ENCODE results near the gene COL15A1. TPM values are rescaled to one million over a fixed set of nuclear protein-coding genes. Genes with fewer than 3 reads are reported as not detected.

COL15A1 gene
- total RNA-seq, 1 donor from 2014 or later, result 15.0 TPM

DNA sequence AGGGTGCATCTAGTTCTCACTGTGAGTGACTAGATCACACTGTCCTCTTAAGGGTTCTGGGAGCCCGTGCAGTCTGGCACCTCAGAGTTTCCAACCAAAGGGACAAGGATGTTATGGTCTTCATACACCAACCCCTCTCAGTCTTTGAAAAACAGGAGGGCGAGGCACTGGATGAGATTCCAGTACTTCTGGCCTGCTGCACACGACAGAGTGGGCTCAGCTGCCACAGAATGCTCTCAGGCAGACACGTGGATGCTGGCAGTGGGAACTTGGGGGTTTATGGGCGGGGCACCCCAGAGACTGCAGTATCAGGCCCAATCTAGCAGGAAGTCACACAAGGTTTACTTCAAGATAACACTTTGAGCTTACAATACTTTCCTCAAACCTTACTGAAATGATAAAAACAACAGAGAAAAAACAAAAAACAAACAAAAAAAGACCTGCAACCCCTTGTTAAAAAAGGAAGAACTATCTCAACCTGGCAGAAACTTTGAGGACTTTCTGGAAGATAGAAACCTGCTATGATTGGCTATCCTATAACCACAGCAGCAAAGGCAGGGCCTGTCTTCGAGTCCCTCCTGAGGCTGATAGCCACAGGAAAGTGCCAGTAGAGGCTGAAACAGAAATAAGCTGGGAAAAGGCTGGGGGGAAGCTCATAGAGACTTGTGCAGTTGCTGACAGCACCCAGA is 132.9 kb downstream of the COL15A1 start:
- DNase-seq (ENCODE audit: extremely low spot score in 2 of 2), result peak in 1 of 2 donors; percentile 54
- H3K4me1 ChIP-seq, result peaks cover 8% of the 10 kb centered on the region
- H3K27ac ChIP-seq, result no peak overlapping the region
- intact Hi-C loops (cut with DNase I), result no loop called here
- H3K9me3 ChIP-seq, result no peaks in the 10 kb centered on the region
- TF ChIP-seq POLR2AphosphoS5 (IDR thresholded peaks at IDR 0.05; ENCODE audit: insufficient read depth in 1 of 2, low read depth in 1 of 2), result no peak
- no peaks in the 10 kb centered on the region for H3K27me3 ChIP-seq
- H3K36me3 ChIP-seq, result no peaks in the 10 kb centered on the region
- no peak overlapping the region for H3K4me3 ChIP-seq

DNA sequence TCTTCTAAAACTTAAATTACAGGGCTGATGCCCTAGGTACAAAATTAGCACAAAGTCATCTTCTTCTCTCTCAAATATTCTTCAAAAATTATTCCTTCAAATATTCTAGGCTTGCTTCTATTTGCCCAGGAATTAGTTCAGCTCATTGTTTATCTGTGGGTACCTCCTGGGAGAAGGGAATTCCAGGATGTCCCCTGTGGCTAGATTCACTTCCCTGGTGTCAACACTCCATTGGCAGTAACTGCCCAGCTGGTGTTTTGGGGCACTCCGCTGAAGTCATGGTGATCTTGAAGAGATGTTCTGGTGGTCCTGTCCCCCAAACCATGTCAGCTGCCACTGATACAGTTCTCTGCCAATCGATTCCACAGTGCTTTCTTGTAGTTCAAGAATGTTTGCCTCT is 135.0 kb downstream of the COL15A1 start:
- Histone ChIP-seq H3K27ac (no peak overlapping the region), H3K4me1 (peaks cover 8% of the 10 kb centered on the region), H3K36me3 (no peaks in the 10 kb centered on the region), H3K4me3 (no peak overlapping the region), H3K27me3 (no peaks in the 10 kb centered on the region), H3K9me3 (no peaks in the 10 kb centered on the region)
- TF ChIP-seq POLR2A (IDR thresholded peaks at IDR 0.05), result no peak
- TF ChIP-seq POLR2AphosphoS5 (IDR thresholded peaks at IDR 0.05; ENCODE audit: insufficient read depth in 1 of 2, low read depth in 1 of 2), result no peak
- TF ChIP-seq, protein P1, sequence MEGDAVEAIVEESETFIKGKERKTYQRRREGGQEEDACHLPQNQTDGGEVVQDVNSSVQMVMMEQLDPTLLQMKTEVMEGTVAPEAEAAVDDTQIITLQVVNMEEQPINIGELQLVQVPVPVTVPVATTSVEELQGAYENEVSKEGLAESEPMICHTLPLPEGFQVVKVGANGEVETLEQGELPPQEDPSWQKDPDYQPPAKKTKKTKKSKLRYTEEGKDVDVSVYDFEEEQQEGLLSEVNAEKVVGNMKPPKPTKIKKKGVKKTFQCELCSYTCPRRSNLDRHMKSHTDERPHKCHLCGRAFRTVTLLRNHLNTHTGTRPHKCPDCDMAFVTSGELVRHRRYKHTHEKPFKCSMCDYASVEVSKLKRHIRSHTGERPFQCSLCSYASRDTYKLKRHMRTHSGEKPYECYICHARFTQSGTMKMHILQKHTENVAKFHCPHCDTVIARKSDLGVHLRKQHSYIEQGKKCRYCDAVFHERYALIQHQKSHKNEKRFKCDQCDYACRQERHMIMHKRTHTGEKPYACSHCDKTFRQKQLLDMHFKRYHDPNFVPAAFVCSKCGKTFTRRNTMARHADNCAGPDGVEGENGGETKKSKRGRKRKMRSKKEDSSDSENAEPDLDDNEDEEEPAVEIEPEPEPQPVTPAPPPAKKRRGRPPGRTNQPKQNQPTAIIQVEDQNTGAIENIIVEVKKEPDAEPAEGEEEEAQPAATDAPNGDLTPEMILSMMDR (IDR thresholded peaks at IDR 0.05), result no peak
- peak in 1 of 2 donors; percentile 82 for DNase-seq (ENCODE audit: extremely low spot score in 2 of 2)
- intact Hi-C loops (cut with DNase I), result no loop called here

DNA sequence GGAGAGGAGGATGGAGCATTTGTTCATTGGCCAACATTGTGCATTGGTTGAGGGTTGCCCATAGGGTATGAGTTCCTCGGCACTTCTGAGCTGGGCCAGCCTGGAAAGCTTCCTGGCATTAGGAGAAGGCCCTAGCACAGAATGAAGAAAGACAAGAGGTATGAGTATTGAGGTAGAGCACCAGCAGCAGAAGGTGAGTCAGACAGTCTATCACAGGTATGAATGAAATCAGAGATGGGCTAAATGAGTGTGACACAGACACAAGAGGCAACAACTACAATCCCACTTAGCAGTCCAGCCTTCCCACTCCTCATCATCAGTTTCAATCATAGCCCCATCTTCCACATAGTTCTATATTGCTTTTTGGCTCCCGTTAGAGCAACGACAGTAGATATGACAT is 135.8 kb downstream of the COL15A1 start:
- H3K4me3 ChIP-seq, result no peak overlapping the region
- no peaks in the 10 kb centered on the region for H3K36me3 ChIP-seq
- DNase-seq (ENCODE audit: extremely low spot score in 2 of 2), result peak in 1 of 2 donors; percentile 65
- no peak overlapping the region for H3K27ac ChIP-seq
- H3K9me3 ChIP-seq, result no peaks in the 10 kb centered on the region
- peaks cover 14% of the 10 kb centered on the region for H3K4me1 ChIP-seq
- TF ChIP-seq, protein P1 (IDR thresholded peaks at IDR 0.05), result no peak
- TF ChIP-seq POLR2AphosphoS5 (IDR thresholded peaks at IDR 0.05; ENCODE audit: insufficient read depth in 1 of 2, low read depth in 1 of 2), result no peak
- no peak for TF ChIP-seq POLR2A (IDR thresholded peaks at IDR 0.05)
- intact Hi-C loops (cut with DNase I), result no loop called here
- H3K27me3 ChIP-seq, result no peaks in the 10 kb centered on the region

DNA sequence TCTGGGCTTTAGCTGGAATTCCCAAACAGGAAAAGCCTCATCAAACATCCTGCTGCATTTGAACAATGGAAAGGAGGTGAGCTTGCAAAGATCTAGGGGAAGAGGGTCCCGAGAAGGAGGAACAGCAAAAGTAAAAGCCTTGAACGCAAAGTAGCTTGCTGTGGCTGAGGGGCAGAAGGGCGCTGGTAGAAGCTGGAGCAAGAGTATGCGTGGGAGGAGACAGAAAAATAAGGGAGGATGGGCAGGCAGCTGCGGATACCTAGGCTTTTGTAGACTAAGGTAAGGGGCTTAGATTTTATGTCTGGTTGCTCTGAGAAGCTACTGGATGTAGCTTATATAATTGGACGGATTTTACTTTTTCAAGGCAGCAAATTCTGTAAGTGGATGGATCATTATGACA is 139.3 kb downstream of the COL15A1 start:
- peak in 1 of 2 donors; percentile 42 for DNase-seq (ENCODE audit: extremely low spot score in 2 of 2)
- TF ChIP-seq POLR2A (IDR thresholded peaks at IDR 0.05) (no peak), POLR2AphosphoS5 (IDR thresholded peaks at IDR 0.05; ENCODE audit: insufficient read depth in 1 of 2, low read depth in 1 of 2) (no peak)
- TF ChIP-seq, protein P1 (IDR thresholded peaks at IDR 0.05), result no peak
- Histone ChIP-seq H3K27ac (no peak overlapping the region), H3K4me1 (peaks cover 30% of the 10 kb centered on the region), H3K27me3 (no peaks in the 10 kb centered on the region), H3K9me3 (no peaks in the 10 kb centered on the region), H3K4me3 (no peak overlapping the region), H3K36me3 (no peaks in the 10 kb centered on the region)
- intact Hi-C loops (cut with DNase I), result no loop called here

DNA sequence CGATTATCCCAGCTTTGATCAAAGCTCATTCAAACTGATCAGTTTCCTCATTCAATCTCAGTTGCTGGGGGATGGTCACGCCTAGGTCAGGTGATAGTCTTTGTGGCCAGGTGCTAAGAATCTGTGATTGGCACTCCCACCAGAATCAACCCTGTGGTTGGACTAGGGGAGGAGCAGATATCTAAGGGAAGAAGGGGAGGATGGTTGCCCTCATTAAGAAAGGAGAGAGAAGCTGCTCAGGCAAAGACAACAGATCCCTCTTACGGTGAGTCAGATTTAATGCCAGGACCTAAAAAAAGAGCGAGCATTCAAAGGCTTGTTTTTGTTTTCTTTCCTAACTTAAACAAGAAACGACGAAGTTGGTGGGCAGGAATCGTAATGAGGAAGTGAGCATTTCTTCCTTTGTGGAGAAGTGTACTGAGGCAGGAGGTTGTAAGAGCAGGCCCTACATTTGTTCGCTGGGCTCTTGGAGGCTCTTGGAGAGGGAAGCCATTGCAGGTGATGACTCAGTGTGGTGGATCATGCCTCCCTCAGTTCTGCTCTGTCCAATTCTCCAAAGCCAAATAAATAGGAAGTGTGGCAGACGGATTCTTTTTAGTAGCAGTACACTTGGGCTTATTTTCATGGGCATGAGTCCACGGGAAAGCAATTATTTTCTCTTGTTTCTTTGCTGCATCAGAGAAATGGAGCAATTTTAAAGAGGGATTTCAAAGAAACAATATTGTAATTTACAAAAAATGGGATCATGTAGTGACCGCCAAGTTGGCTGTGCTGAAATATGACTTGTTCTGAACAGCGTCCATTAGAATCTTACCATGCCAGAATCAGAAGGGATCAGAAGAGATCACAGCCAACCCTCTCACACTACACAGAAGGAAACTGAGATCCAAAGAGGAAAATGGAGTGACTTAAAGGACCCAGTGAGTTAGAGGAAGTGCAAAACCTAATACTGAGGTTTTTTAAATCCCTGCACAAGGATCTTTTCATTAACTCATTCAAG is 142.5 kb downstream of the COL15A1 start:
- peak overlapping the region; percentile 65 for H3K27ac ChIP-seq
- no peaks in the 10 kb centered on the region for H3K36me3 ChIP-seq
- TF ChIP-seq POLR2AphosphoS5 (IDR thresholded peaks at IDR 0.05; ENCODE audit: insufficient read depth in 1 of 2, low read depth in 1 of 2) (no peak), POLR2A (IDR thresholded peaks at IDR 0.05) (no peak)
- TF ChIP-seq, protein P1 (IDR thresholded peaks at IDR 0.05), result no peak
- H3K4me1 ChIP-seq, result peaks cover 30% of the 10 kb centered on the region
- H3K9me3 ChIP-seq, result no peaks in the 10 kb centered on the region
- H3K4me3 ChIP-seq, result no peak overlapping the region
- no peak for DNase-seq (ENCODE audit: extremely low spot score in 2 of 2)
- intact Hi-C loops (cut with DNase I), result no loop called here
- no peaks in the 10 kb centered on the region for H3K27me3 ChIP-seq
